Measurements from ENCODE around the gene NEIL1. TPM values are rescaled to one million over a fixed set of nuclear protein-coding genes. Genes with fewer than 3 reads are reported as not detected.
"Not testable (repeated sequence)": the region's sequence is repeated elsewhere in the genome, so short reads cannot be mapped to it uniquely, and the experiment has no call there.

Gene NEIL1, protein sequence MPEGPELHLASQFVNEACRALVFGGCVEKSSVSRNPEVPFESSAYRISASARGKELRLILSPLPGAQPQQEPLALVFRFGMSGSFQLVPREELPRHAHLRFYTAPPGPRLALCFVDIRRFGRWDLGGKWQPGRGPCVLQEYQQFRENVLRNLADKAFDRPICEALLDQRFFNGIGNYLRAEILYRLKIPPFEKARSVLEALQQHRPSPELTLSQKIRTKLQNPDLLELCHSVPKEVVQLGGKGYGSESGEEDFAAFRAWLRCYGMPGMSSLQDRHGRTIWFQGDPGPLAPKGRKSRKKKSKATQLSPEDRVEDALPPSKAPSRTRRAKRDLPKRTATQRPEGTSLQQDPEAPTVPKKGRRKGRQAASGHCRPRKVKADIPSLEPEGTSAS
- total RNA-seq, result 1 to 10 TPM; 4.0 to 5.6 TPM

DNA sequence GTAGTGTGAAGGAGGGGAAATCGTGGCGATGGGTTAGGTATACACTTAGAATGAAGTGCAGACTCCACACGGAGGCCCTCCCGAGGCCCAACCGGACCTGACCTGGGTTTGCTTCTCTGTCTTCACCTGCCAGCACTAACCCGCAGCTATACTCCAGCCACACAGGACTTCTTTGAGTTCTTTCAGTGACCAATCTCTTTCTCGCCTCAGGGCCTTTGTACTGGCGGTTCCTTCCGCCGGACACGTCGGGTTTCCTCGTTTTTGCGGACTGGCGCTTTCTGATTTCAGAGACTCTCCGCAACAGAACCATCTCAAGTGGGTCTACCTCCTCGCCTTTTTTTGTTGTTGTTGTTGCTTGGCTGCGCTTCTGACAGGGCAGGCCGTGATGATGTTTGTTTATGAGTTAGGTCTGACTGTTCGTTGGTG, at the start of gene NEIL1:
TSS of gene NEIL1 (plus strand) at position 244 of the 426 bp plus-strand sequence. CDS start 1,867 bp downstream, outside the sequence.
- Mint-ChIP-seq H3K27me3 (ENCODE audit: low read depth) (no peaks in the 10 kb centered on the region), H3K9me3 (peaks cover 5% of the 10 kb centered on the region), H3K36me3 (ENCODE audit: low read depth) (peaks cover 7% of the 10 kb centered on the region), H3K4me1 (ENCODE audit: low read depth) (peaks cover 36% of the 10 kb centered on the region), H3K4me3 (peak within 1 kb of the TSS; percentile 77), H3K27ac (no peak within 1 kb of the TSS)
- no peak for DNase-seq
- intact Hi-C loops (cut with micrococcal nuclease), result loop anchor here (5.0 kb wide), 1 partner anchor 295 kb away; the partner anchor contains the start of gene IMP3
- CTCF ChIA-PET, result no interaction called here

DNA sequence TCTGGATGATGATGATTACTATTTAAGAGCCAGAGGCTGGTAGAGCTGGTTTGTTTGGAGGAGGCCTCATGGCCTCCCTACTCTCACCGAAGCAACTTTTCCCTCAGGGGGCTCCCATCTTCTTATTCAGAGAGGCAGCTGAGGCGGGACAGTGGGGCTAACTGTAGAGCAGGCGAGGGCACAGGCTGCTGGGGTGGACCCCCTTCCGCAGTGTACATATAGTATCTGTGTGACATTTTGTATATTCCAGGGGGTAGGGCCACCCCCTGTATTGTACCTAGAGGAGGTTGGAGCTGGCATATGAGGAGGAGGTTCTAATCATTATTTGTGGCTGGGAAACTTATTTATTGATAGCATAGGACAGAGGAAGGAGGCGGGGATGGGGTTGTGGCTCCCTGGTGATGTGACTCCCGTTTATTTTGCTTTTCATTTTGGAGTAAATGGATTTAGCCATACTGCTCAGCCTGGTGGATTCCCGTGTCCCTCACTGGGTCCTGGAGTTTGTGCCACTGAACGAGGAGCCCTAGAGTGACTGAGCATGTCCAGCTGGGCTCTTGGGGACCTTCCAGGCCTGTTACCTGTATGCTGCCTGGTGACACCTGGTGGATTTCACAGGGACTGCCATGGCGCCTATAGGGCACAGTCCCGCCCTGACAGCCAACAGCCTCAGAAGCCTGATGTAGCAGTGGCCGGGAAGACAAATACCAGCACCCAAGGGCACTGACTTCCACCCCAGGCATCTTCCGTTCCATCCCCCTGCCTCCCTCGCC, 48.1 kb upstream of the NEIL1 start:
- intact Hi-C loops (cut with micrococcal nuclease); H3K27me3 Mint-ChIP-seq (ENCODE audit: low read depth); H3K27ac Mint-ChIP-seq; H3K4me1 Mint-ChIP-seq (ENCODE audit: low read depth); H3K36me3 Mint-ChIP-seq (ENCODE audit: low read depth); H3K4me3 Mint-ChIP-seq; H3K9me3 Mint-ChIP-seq: not testable (repeated sequence)
- peak; percentile 14 for DNase-seq
- CTCF ChIA-PET, result interaction anchor here (0.6 to 1.1 kb wide), 3 partner anchors 196 to 273 kb away, joined by 3 to 4 read pairs (median 4); no protein-coding TSS in a partner anchor

DNA sequence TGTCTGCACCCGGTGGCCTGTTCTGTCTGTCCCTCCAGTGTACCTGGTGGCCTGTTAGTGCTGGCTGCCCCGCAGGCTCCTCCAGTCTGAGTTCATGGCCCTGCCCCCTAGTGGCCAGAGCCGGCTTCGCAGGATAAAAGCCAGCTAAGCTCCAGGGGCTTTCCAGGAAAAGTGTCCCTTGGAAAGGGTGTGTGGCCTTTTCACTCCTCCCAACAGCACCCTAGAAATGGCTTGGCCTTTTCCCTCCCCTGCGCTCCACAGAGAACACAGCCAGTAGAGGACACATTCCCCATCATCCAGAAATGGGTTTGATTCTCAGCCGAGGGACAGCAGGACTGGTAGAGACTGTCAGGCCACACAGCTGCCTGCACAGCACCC, 47.5 kb upstream of the NEIL1 start:
- H3K4me3 Mint-ChIP-seq; H3K9me3 Mint-ChIP-seq; H3K4me1 Mint-ChIP-seq (ENCODE audit: low read depth); intact Hi-C loops (cut with micrococcal nuclease); CTCF ChIA-PET; H3K27me3 Mint-ChIP-seq (ENCODE audit: low read depth); H3K36me3 Mint-ChIP-seq (ENCODE audit: low read depth); H3K27ac Mint-ChIP-seq: not testable (repeated sequence)
- peak; percentile 75 for DNase-seq

DNA sequence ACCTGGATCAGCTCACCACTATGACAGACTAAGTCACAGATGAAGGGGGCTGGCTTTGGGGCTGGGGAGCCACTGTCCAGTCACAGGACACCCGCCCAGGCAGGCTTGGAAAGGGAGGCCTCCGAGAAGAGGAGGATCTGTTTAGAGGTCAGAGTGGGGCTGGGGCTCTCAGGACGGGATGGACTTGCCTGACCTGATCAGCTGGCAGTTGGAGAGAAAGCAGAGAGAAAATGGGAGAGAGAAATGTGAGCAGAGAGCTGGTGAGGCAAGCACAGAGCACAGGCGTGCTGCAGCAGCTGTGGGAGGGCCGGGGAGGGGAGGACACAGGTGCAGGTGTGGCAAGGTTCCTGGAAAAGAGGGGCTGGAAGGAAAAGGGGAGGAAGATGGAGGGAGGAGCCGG, 46.8 kb upstream of the NEIL1 start:
- intact Hi-C loops (cut with micrococcal nuclease); CTCF ChIA-PET; H3K27ac Mint-ChIP-seq; H3K9me3 Mint-ChIP-seq; DNase-seq; H3K36me3 Mint-ChIP-seq (ENCODE audit: low read depth); H3K4me1 Mint-ChIP-seq (ENCODE audit: low read depth); H3K4me3 Mint-ChIP-seq; H3K27me3 Mint-ChIP-seq (ENCODE audit: low read depth): not testable (repeated sequence)

DNA sequence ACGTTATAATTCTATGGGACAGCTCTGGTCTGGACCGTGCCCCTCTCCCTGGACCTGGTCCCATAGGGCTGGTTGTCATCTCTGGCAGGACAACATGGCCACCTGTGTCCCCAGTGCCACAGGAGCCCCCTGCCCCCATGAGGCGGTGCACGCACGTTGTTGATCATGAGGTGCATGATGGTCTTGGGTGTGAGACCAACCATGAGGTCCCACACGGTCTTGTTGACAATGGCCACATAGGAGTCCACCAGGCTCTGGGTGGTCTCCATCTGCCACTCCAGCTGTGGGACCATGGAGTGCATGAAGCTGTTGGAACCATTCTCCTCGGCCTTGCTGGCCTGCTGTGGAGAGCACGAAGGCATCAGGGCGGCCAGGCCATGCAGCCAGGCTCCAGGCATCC, 44.5 kb upstream of the NEIL1 start:
- no peaks in the 10 kb centered on the region for H3K9me3 Mint-ChIP-seq
- CTCF ChIA-PET, result no interaction called here
- no peak overlapping the region for H3K4me3 Mint-ChIP-seq
- no peak for DNase-seq
- H3K27ac Mint-ChIP-seq, result no peak overlapping the region
- H3K4me1 Mint-ChIP-seq (ENCODE audit: low read depth), result no peaks in the 10 kb centered on the region
- no peaks in the 10 kb centered on the region for H3K36me3 Mint-ChIP-seq (ENCODE audit: low read depth)
- H3K27me3 Mint-ChIP-seq (ENCODE audit: low read depth), result peaks cover 16% of the 10 kb centered on the region
- intact Hi-C loops (cut with micrococcal nuclease), result no loop called here

DNA sequence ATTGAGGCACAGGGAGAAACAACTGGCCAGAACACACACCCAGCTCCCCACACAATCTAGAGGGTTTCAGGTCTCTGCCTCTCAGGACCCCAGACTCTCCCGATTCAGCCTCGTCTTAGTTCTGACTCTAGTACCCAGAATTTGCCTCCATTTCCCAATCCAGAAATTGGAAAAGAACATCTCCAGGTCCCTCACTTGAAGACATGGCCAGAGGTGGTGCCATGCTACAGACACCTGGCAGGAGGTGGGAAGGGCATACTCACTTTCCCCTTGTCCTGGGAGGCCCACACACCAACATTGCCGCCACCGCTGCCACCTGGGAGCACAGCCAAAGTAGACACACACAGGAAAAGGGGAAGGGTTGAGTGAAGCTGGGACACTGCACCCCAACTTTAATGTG, 44.1 kb upstream of the NEIL1 start:
- DNase-seq; H3K4me3 Mint-ChIP-seq; H3K27ac Mint-ChIP-seq; intact Hi-C loops (cut with micrococcal nuclease); H3K9me3 Mint-ChIP-seq; CTCF ChIA-PET; H3K36me3 Mint-ChIP-seq (ENCODE audit: low read depth); H3K4me1 Mint-ChIP-seq (ENCODE audit: low read depth): not testable (repeated sequence)
- H3K27me3 Mint-ChIP-seq (ENCODE audit: low read depth), result peaks cover 19% of the 10 kb centered on the region

DNA sequence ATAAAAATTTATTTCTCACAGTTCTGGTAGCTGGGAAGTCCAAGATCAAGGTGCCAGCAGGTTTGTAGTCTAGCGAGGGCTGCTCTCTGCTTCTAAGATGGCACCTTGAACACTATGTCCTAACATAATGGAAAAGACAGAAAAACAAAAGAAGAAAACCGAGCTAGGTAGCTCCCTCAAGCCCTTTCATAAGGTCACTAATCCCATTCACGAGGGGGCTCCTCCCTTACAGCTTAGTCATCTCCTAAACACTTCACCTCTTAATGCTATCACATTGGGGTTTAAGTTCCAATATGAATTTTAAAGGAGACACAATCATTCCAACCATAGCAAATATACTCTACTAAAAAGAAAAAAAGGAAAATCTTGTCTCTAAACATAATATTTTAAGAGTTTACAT, 40.7 kb upstream of the NEIL1 start:
- no peaks in the 10 kb centered on the region for H3K9me3 Mint-ChIP-seq
- H3K27me3 Mint-ChIP-seq (ENCODE audit: low read depth), result peaks cover 19% of the 10 kb centered on the region
- H3K4me3 Mint-ChIP-seq, result no peak overlapping the region
- no peak overlapping the region for H3K27ac Mint-ChIP-seq
- DNase-seq, result no peak
- intact Hi-C loops (cut with micrococcal nuclease), result no loop called here
- no peaks in the 10 kb centered on the region for H3K36me3 Mint-ChIP-seq (ENCODE audit: low read depth)
- CTCF ChIA-PET, result no interaction called here
- H3K4me1 Mint-ChIP-seq (ENCODE audit: low read depth), result no peaks in the 10 kb centered on the region

DNA sequence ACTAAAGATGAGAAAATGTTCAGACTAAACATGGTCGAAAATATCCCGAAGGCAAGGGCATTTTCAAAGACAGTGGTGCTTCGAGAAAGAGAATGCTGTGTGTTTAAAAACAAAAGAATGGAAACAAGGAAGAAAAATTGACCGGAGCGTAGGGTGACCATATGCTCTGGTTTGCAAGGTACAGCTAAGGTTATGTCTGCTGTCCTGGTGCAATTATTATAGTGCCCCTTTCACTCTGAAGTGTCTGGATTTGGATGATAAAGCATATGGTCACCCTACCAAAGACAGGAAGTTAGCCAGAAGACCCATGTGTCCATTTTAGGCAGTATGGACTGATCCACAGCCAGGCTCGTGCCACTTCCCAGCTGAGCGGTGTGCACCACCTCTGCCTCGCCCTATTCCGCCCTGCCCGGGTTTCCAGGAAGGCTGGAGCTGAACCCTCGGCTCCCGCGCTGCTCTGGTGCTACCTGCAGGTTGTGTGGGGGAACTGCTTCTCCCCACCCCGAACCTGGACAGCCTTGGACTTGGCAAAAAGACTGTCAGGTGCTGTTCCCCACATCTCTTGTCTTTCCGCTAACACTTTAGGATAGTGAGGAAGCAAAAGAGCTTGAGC, 39.0 kb upstream of the NEIL1 start:
- Mint-ChIP-seq H3K27me3 (ENCODE audit: low read depth) (peaks cover 19% of the 10 kb centered on the region), H3K9me3 (no peaks in the 10 kb centered on the region), H3K36me3 (ENCODE audit: low read depth) (no peaks in the 10 kb centered on the region), H3K27ac (no peak overlapping the region), H3K4me1 (ENCODE audit: low read depth) (no peaks in the 10 kb centered on the region), H3K4me3 (no peak overlapping the region)
- intact Hi-C loops (cut with micrococcal nuclease), result no loop called here
- CTCF ChIA-PET, result interaction anchor here (1.2 to 1.9 kb wide), 2 partner anchors 60 to 279 kb away, joined by 5 read pairs; partner anchors contain the start of gene MAN2C1
- DNase-seq, result peak; percentile 14

DNA sequence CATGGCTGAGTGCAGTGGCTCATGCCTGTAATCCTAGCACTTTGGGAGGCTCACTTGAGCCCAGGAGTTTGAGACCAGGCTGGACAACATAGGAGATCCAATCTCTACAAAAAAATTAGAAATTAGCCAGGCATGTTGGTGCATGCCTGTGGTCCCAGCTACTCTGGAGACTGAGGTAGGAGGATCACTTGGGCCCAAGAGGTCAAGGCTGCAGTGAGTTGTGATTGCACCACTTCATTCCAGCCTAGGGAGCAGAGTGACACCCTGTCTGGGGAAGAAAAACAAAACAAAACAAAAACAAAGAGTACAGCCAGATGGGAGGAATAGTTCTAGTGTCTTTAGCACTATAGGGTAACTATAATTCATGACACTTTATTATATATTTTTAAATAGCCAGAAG, 37.1 kb upstream of the NEIL1 start:
- no peaks in the 10 kb centered on the region for H3K9me3 Mint-ChIP-seq
- no peak for DNase-seq
- CTCF ChIA-PET, result interaction anchor here (0.7 kb wide), 1 partner anchor 75 kb away, joined by 4 read pairs; no protein-coding TSS in a partner anchor

DNA sequence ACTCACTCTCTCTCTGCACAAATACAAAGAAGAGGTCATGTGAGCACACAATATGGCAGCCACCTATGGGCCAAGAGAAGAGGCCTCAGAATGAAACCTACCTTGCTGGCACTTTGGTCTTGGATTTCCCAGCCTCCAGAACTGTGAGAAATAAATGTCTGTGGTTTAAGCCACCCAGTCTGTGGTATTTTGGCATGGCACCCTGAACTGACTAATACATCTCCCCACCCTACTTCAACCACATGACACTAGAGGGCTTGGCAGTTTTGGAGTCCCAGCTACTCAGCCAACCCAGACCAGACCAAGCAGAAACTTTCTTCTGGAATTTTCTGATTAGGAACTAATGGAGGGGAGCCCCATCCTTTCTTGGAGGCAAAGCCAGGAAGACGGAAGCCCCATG, 34.3 kb upstream of the NEIL1 start:
- H3K9me3 Mint-ChIP-seq; DNase-seq; CTCF ChIA-PET; intact Hi-C loops (cut with micrococcal nuclease); H3K4me1 Mint-ChIP-seq (ENCODE audit: low read depth); H3K36me3 Mint-ChIP-seq (ENCODE audit: low read depth); H3K27me3 Mint-ChIP-seq (ENCODE audit: low read depth); H3K4me3 Mint-ChIP-seq; H3K27ac Mint-ChIP-seq: not testable (repeated sequence)

More for the DNA sequence above, 37.1 kb upstream of the NEIL1 start:
- Mint-ChIP-seq H3K4me3 (no peak overlapping the region), H3K36me3 (ENCODE audit: low read depth) (no peaks in the 10 kb centered on the region), H3K4me1 (ENCODE audit: low read depth) (no peaks in the 10 kb centered on the region), H3K27ac (no peak overlapping the region), H3K27me3 (ENCODE audit: low read depth) (peaks cover 19% of the 10 kb centered on the region)
- intact Hi-C loops (cut with micrococcal nuclease), result no loop called here

DNA sequence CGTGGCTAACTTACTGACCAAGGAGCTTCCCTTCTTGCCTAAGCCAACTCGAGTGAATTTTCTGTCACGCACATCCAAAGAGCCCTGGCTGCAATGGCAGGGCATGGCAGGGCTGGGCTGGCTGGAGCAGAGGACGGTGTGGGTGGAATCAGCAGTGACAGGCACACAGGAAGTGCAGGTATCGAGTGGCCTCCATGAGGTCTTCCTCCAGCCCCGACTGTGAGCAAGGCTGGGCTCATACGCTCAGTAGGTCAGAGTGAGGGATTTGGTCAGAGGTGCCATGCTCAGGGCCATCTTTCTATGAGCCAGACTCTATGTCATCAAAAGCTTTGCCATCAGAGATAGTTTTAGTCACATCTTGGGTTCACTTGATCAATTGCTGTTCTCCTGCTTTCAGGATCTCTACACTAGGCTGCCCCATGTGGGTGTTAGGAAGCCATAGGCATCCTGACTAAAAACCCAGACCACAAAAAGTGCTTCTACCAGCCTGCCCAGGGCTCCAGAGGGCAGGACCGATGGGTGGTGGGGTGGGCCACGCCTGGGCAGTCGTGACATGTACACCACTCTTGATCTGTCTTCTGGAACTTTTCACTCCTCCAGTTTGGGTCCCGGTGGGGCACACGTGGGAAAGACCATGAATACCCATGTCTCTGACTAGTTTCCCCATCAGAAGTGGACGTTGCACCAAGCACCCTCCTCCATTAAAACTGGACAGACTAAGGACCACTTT, 33.6 kb upstream of the NEIL1 start:
- CTCF ChIA-PET, result no interaction called here
- Mint-ChIP-seq H3K27me3 (ENCODE audit: low read depth) (no peaks in the 10 kb centered on the region), H3K27ac (no peak overlapping the region), H3K9me3 (no peaks in the 10 kb centered on the region), H3K4me3 (no peak overlapping the region), H3K36me3 (ENCODE audit: low read depth) (no peaks in the 10 kb centered on the region), H3K4me1 (ENCODE audit: low read depth) (no peaks in the 10 kb centered on the region)
- intact Hi-C loops (cut with micrococcal nuclease), result no loop called here
- DNase-seq, result no peak
